Ascending aorta (tissue), 2 donors: Measurements from ENCODE around the gene GALNT16. TPM values are rescaled to one million over a fixed set of nuclear protein-coding genes. Genes with fewer than 3 reads are reported as not detected.
A peak's percentile ranks its signal among the peaks of the same experiment; 100 is the strongest.

Source experiments
- DNase-seq, 2 donors: peaks; one replicate each; pipeline ENCODE4 v3.0.0-alpha.2; 2019; ENCODE audit warnings: low spot score in 2 of 2
- H3K27ac ChIP-seq, 2 donors: fragments of 200-600 bp; sonication (generic); one replicate each; pipeline ENCODE4 v1.5.1; 2016 to 2017; ENCODE audit warnings: mild to moderate bottlenecking in 1 of 2
- H3K27me3 ChIP-seq: fragments of 200-600 bp; sonication (generic); one replicate; pipeline ENCODE4 v1.5.1; 2017
- H3K36me3 ChIP-seq, 2 donors: fragments of 200-600 bp; sonication (generic); one replicate each; pipeline ENCODE4 v1.5.1; 2016
- H3K4me1 ChIP-seq, 2 donors: fragments of 200-600 bp; sonication (generic); one replicate each; pipeline ENCODE4 v1.5.1; 2016 to 2017; ENCODE audit warnings: mild to moderate bottlenecking in 1 of 2
- H3K4me3 ChIP-seq, 2 donors: fragments of 200-600 bp; sonication (generic); one replicate each; pipeline ENCODE4 v1.5.1; 2016 to 2017; ENCODE audit warnings: mild to moderate bottlenecking in 1 of 2
- H3K9me3 ChIP-seq, 2 donors: fragments of 200-600 bp; sonication (generic); one replicate each; pipeline ENCODE4 v1.5.1; 2016
- intact Hi-C: fragments of 100-400 bp; cut with DNase I; formaldehyde crosslinking; loops from one replicate; pipeline ENCODE4 v1.15.1; 2023
- total RNA-seq: library from RNA; depleted of rRNA; stranded (reverse); fragments of >200 nt; gene quantifications from one replicate; pipeline ENCODE4 v1.1.0, GENCODE V29; 2016
- TF ChIP-seq, protein P1 (sequence below), 3 experiments: fragments of 200-600 bp in 2 of 3; fragments of 450-650 bp in 1 of 3; sonication (generic) in 2 of 3; IDR thresholded peaks; one replicate each; pipeline ENCODE4 v1.5.1; 2016 to 2019; ENCODE audit warnings: antibody characterized with exemption in 3 of 3, mild to moderate bottlenecking in 1 of 3, moderate library complexity in 1 of 3

The GALNT16 gene
- total RNA-seq, 1 donor from 2014 or later: 38.0 TPM

DNA sequence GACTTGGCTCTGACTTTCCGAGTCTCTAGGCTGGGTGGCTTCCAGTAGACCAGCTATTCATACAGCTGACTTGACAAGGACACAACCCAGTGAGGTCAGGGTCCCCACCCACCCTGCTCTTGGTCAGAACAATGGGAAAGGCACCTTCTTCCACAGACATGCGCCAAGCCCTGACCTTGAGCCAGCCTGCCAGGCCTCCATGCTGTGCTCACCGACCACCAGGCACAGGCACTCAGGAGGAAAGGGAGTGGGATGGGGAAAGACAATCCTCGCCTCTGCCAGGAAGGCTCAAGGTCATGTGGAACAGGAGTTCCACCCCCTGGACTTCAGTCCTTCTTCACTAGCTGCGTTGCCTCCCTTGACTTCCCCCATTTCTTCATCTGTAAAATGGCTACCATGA is 31.4 kb downstream of the GALNT16 start:
- intact Hi-C loops: no loop called here
- TF ChIP-seq, protein P1, sequence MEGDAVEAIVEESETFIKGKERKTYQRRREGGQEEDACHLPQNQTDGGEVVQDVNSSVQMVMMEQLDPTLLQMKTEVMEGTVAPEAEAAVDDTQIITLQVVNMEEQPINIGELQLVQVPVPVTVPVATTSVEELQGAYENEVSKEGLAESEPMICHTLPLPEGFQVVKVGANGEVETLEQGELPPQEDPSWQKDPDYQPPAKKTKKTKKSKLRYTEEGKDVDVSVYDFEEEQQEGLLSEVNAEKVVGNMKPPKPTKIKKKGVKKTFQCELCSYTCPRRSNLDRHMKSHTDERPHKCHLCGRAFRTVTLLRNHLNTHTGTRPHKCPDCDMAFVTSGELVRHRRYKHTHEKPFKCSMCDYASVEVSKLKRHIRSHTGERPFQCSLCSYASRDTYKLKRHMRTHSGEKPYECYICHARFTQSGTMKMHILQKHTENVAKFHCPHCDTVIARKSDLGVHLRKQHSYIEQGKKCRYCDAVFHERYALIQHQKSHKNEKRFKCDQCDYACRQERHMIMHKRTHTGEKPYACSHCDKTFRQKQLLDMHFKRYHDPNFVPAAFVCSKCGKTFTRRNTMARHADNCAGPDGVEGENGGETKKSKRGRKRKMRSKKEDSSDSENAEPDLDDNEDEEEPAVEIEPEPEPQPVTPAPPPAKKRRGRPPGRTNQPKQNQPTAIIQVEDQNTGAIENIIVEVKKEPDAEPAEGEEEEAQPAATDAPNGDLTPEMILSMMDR (IDR thresholded peaks at IDR 0.05): no peak
- H3K9me3 ChIP-seq: no peaks in the 10 kb centered on the region
- H3K4me3 ChIP-seq: no peak overlapping the region
- H3K36me3 ChIP-seq: no peaks in the 10 kb centered on the region
- peaks cover 6 to 11% of the 10 kb centered on the region in 2 donors for H3K4me1 ChIP-seq
- H3K27me3 ChIP-seq: no peaks in the 10 kb centered on the region
- DNase-seq: no peak
- H3K27ac ChIP-seq: no peak overlapping the region

DNA sequence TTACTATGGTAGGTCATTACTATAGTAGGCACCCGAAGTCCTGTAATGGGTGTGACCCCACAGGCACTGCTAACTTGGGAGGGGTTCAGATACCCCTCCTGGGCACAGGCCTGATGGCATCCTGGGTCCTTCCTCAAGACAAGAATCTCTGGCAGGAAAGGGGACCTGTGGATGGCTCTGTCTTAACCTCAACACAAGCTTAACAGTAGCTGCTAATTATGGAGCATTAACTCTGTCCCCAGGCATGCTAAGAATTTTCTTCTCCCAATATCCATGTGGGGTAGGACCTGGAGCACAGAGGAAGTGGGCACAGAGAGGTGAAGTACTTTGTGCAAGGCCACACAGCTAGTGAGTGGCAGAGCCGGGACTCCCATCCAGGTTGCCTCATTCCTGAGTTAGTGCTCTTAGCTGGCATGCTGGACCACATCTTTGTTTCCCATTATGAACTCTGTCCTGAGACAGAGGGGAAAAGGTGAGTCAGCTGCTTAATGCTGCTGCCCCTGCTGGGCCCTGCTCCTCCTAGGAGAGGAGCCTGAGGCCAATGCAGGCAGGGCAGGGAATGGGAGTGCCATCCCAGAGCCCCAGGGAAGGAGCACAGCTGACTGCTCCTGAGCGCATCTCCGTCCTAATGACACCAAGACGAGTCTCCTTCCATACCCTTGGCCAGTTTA is 32.1 kb downstream of the GALNT16 start:
- Histone ChIP-seq H3K4me3 (no peak overlapping the region), H3K4me1 (peaks cover 6 to 10% of the 10 kb centered on the region in 2 donors), H3K27ac (no peak overlapping the region), H3K36me3 (no peaks in the 10 kb centered on the region), H3K9me3 (no peaks in the 10 kb centered on the region), H3K27me3 (no peaks in the 10 kb centered on the region)
- TF ChIP-seq, protein P1 (IDR thresholded peaks at IDR 0.05): no peak
- no peak for DNase-seq
- intact Hi-C loops: no loop called here

DNA sequence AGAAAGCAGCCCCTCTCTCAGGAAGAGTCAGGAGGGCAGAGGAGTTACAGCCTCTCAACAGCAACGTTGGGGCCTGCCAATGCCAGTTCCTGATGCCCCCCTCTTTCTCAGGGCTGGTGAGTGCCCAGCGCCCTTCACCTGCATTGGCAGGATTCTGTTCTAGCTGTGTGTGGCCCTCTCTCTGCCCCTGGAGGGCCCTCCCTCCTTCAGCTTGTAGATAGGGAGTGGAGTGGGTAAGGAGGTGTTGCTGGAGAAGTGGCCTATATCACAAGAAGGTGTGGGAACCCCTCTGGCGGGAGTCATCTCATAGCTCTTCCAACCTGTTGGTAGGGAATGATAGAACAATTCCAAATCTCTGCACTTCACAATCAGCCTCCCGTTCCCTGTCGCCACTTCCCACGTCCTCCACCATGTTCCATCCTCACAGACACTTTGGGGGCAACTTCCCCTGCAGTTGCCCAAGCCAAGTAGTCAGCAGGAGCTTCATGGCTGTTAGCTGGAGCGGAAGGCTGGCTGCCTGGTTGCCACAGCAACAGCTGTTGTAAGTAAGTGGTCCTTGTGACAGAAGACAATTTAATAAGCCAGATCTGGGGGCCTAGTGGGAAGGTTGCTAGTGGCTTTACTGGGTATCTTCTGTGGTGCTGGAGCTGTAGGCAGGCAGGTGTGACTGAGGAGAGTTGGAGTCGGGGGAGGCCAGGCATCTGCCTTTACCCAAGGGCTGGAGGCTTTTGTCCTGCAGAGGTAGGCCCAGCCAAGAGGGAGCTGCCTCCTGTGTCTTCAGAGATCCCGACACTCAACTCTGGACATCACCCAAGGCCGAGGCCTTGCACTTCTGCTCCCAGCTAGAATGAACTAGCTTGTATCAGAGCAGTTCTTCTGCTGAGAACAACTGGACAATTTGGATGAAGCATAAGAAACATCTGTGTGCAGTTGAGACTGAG is 38.4 kb downstream of the GALNT16 start:
- Histone ChIP-seq H3K9me3 (no peaks in the 10 kb centered on the region), H3K27ac (no peak overlapping the region), H3K4me3 (no peak overlapping the region), H3K27me3 (no peaks in the 10 kb centered on the region), H3K36me3 (no peaks in the 10 kb centered on the region), H3K4me1 (peaks cover 0 to 10% of the 10 kb centered on the region in 2 donors)
- intact Hi-C loops: no loop called here
- DNase-seq: peak in 1 of 2 donors; percentile 46
- TF ChIP-seq, protein P1 (IDR thresholded peaks at IDR 0.05): no peak

DNA sequence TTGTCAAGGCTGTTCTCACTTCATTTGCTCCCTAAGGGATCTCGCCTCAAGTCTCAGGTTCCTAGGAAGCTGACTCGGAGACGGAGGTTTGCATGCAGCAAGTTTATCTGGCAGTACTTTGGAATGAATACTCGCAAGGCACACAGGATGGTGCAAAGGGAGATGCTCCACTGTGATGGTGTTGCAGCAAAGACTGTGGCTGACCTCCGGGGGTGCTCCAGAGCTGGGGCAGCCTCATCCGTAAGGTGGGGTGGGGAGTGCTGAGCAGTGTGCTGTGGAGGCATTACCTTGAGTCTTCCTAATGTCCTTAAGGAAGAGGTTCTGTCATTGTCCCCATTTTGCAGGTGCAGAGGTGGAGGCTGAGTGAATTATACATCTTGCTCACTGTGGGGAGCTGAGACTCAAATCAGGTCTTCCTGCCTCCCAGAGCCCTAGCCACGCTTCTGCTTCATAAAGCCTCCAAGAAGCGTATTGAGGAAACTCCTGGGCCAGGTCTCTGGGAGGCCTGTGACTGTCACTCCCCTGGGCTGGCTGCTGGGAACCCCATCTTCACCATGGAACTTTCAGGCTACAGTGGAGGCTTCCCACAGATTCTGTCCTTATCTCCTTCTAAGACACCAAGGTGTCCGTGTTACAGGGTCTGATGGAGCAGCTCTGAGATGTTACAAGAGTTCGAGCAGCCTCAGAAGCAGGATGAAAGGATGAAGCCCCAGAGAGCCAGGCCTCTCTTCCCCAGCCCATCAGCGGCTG is 39.5 kb downstream of the GALNT16 start:
- no peak overlapping the region for H3K27ac ChIP-seq
- H3K9me3 ChIP-seq: no peaks in the 10 kb centered on the region
- peak in 1 of 2 donors; percentile 43 for DNase-seq
- H3K4me3 ChIP-seq: no peak overlapping the region
- H3K36me3 ChIP-seq: no peaks in the 10 kb centered on the region
- no peaks in the 10 kb centered on the region for H3K27me3 ChIP-seq
- intact Hi-C loops: no loop called here
- H3K4me1 ChIP-seq: peaks cover 0 to 10% of the 10 kb centered on the region in 2 donors
- TF ChIP-seq, protein P1 (IDR thresholded peaks at IDR 0.05): no peak

DNA sequence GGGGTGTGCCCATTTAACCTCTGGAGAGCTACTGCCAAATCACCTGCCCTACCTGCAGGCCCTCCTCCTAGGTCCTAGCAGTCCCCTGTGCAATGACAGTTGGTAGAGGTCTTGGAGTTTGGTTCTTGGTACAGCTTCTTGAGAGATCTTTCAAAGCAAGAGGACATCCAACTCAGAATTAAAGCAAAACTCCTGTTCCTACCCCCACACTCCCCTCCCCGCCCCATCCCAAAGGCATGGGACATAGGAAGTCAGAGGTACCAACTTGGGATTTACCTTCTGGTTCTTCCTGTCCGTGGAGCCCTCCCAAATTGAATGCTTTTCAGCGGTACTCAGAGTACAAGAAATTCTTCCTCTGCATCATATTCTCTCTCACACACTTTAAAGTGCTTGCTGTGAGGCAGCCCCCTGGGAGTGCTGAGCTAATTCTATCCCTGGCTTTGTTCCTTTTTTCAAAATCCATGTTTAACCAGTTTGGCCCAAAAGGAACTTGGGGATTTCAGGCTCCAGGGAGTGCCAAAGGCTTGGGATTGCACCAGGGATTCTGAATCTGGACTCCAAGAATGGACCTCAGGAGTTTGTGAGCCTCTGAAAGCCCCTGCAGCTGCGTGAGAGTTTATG is 40.8 kb downstream of the GALNT16 start:
- TF ChIP-seq, protein P1 (IDR thresholded peaks at IDR 0.05): no peak
- H3K36me3 ChIP-seq: no peaks in the 10 kb centered on the region
- H3K9me3 ChIP-seq: no peaks in the 10 kb centered on the region
- no peak overlapping the region for H3K27ac ChIP-seq
- H3K4me3 ChIP-seq: no peak overlapping the region
- peak in 1 of 2 donors; percentile 61 for DNase-seq
- peaks cover 0 to 10% of the 10 kb centered on the region in 2 donors for H3K4me1 ChIP-seq
- H3K27me3 ChIP-seq: no peaks in the 10 kb centered on the region
- intact Hi-C loops: no loop called here
